B cell (primary cell): ENCODE measurements around the gene FAM227B. TPM values are rescaled to one million over a fixed set of nuclear protein-coding genes. Genes with fewer than 3 reads are reported as not detected.

Experiments used
- ATAC-seq: fragments of 200-7000 bp; cut with Tn5 transposase; one replicate; pipeline ENCODE4 v1.10.0; 2021; ENCODE audit warnings: low read depth, mild to moderate bottlenecking, moderate number of reproducible peaks, moderate library complexity
- CTCF ChIA-PET: fragments of 350-600 bp; sonication (Branson Sonifier 250); formaldehyde crosslinking; loops from one replicate; lab custom pipeline; 2021; ENCODE audit warnings: antibody characterized with exemption, inconsistent platforms; lab: Charles Lee
- POLR2A ChIA-PET: fragments of 350-600 bp; sonication (Branson Sonifier 250); formaldehyde crosslinking; loops from one replicate; lab custom pipeline; 2021; ENCODE audit warnings: antibody characterized with exemption; lab: Charles Lee
- DNase-seq: peaks from one replicate; pipeline ENCODE4 v3.0.0; 2013
- H2AFZ ChIP-seq: 2 replicates; pipeline ENCODE4 v1.6.1; 2012; ENCODE audit warnings: mild to moderate bottlenecking, low read depth, low read length; ENCODE audit not compliant: insufficient read depth, poor library complexity, severe bottlenecking
- H3K27ac ChIP-seq, 2 donors: 1 replicate in 1 of 2; 2 replicates in 1 of 2; pipeline ENCODE4 v1.5.1; 2012 to 2013; ENCODE audit warnings: low read length in 2 of 2, mild to moderate bottlenecking in 2 of 2, moderate library complexity in 1 of 2
- H3K27me3 ChIP-seq, 4 experiments: fragments of 200-600 bp in 1 of 4; sonication (generic) in 1 of 4; replicated peaks in 1 of 4; 1 replicate in 2 of 4; 2 replicates in 2 of 4; pipeline versions ENCODE4 v1.6.1 to v1.7.0; 2013 to 2016; ENCODE audit warnings: low read length in 3 of 4, mild to moderate bottlenecking in 2 of 4, mixed read lengths in 1 of 4, moderate library complexity in 1 of 4; ENCODE audit not compliant: insufficient read depth in 4 of 4, control insufficient read depth in 3 of 4; ENCODE audit errors: control extremely low read depth in 1 of 4
- H3K36me3 ChIP-seq, 2 experiments: replicated peaks in 1 of 2; 1 replicate in 1 of 2; 2 replicates in 1 of 2; pipeline versions ENCODE4 v1.6.1 to v1.7.1; 2013; ENCODE audit warnings: low read length in 1 of 2; ENCODE audit not compliant: insufficient read depth in 2 of 2, control insufficient read depth in 1 of 2; ENCODE audit errors: control extremely low read depth in 1 of 2, extremely low read depth in 1 of 2
- H3K4me1 ChIP-seq, 2 donors: fragments of 200-600 bp in 1 of 2; sonication (generic) in 1 of 2; 1 replicate in 1 of 2; 2 replicates in 1 of 2; pipeline versions ENCODE4 v1.5.1 to v1.6.1; 2013 to 2017; ENCODE audit warnings: low read length in 2 of 2; ENCODE audit not compliant: control insufficient read depth in 2 of 2, insufficient read depth in 2 of 2
- H3K4me2 ChIP-seq: replicated peaks from 2 replicates; pipeline ENCODE3; 2012; ENCODE audit warnings: mild to moderate bottlenecking, low read depth, low read length; ENCODE audit not compliant: poor library complexity, severe bottlenecking
- H3K4me3 ChIP-seq, 5 experiments: fragments of 200-600 bp in 1 of 5; sonication (generic) in 1 of 5; 1 replicate in 3 of 5; 2 replicates in 2 of 5; pipeline versions ENCODE4 v1.5.1 to v1.7.0; 2011 to 2016; ENCODE audit warnings: low read length in 4 of 5, mild to moderate bottlenecking in 4 of 5, low read depth in 2 of 5, control low read depth in 1 of 5, moderate library complexity in 1 of 5; ENCODE audit not compliant: insufficient read depth in 1 of 5; ENCODE audit errors: control extremely low read depth in 1 of 5, extremely low read depth in 1 of 5
- H3K79me2 ChIP-seq: fragments of 200-600 bp; sonication (generic); one replicate; pipeline ENCODE4 v1.6.0; 2016; ENCODE audit warnings: low read length; ENCODE audit not compliant: control insufficient read depth, insufficient read depth
- H3K9ac ChIP-seq: fragments of 200-600 bp; sonication (generic); 2 replicates; pipeline ENCODE4 v1.6.1; 2017; ENCODE audit warnings: mild to moderate bottlenecking, low read length, moderate library complexity
- H3K9me3 ChIP-seq, 3 donors: one replicate each; pipeline versions ENCODE4 v1.6.1 to v1.7.1; 2013; ENCODE audit warnings: low read length in 2 of 3; ENCODE audit not compliant: control insufficient read depth in 2 of 3, insufficient read depth in 1 of 3; ENCODE audit errors: control extremely low read depth in 1 of 3
- H4K20me1 ChIP-seq: 2 replicates; pipeline ENCODE4 v1.6.0; 2012; ENCODE audit warnings: mild to moderate bottlenecking, low read length; ENCODE audit not compliant: insufficient read depth, control insufficient read depth, poor library complexity, severe bottlenecking
- H3K27ac Mint-ChIP-seq: one replicate; pipeline ENCODE4 v1.8.0; 2021; ENCODE audit warnings: mixed read lengths
- H3K27me3 Mint-ChIP-seq: one replicate; pipeline ENCODE4 v1.8.0; 2021; ENCODE audit warnings: mixed read lengths
- H3K4me1 Mint-ChIP-seq: one replicate; pipeline ENCODE4 v1.8.0; 2021; ENCODE audit warnings: mixed read lengths
- H3K4me3 Mint-ChIP-seq: one replicate; pipeline ENCODE4 v1.8.0; 2021; ENCODE audit warnings: mixed read lengths
- H3K9me3 Mint-ChIP-seq: one replicate; pipeline ENCODE4 v1.8.0; 2022; ENCODE audit warnings: mixed read lengths; ENCODE audit not compliant: insufficient read depth
- EZH2 ChIP-seq: IDR thresholded peaks from 2 replicates; pipeline ENCODE4 v1.6.1; 2012; ENCODE audit warnings: borderline replicate concordance, low read depth, mild to moderate bottlenecking, moderate library complexity, low read length; ENCODE audit not compliant: insufficient read depth, poor library complexity, severe bottlenecking
- WGBS: methylation state at CpG from one replicate; pipeline ENCODE4 v1.1.5; 2013; ENCODE audit warnings: missing lambda C conversion rate; ENCODE audit not compliant: insufficient coverage; 5-methylcytosine and 5-hydroxymethylcytosine counted together
- intact Hi-C: fragments of 100-400 bp; cut with micrococcal nuclease; formaldehyde crosslinking; loops from one replicate; pipeline ENCODE4 v1.10.0; 2022
- polyA plus RNA-seq: library from polyadenylated mRNA; depleted of rRNA; stranded (reverse); fragments of >200 nt; gene quantifications from 2 replicates; pipeline ENCODE4 v1.2.3, GENCODE V29; 2012
- total RNA-seq, 2 donors: library from RNA; stranded (reverse); fragments of 120-200 nt in 1 of 2; gene quantifications; 1 replicate in 1 of 2; 2 replicates in 1 of 2; pipeline versions ENCODE4 v1.2.3 to v1.2.4, GENCODE V29; 2013 to 2022
- TF ChIP-seq, protein P1 (sequence below): fragments of 200-600 bp; IDR thresholded peaks from one replicate; pipeline ENCODE4 v1.8.0; 2022; ENCODE audit warnings: antibody characterized with exemption, mild to moderate bottlenecking

The FAM227B gene
- total and polyA plus RNA-seq, 2 donors (not counting 1 experiment from before 2014, with no cell fraction given): 5.6 to 8.9 TPM

- Histone ChIP-seq H3K79me2 (no peaks in the 10 kb centered on the region), H3K4me3 (no peak overlapping the region), H3K9ac (no peak overlapping the region), H3K4me1 (no peaks in the 10 kb centered on the region), H3K36me3 (no peaks in the 10 kb centered on the region), H2AFZ (no peak overlapping the region), H3K27ac (no peak overlapping the region), H3K9me3 (no peaks in the 10 kb centered on the region), H3K27me3 (no peaks in the 10 kb centered on the region), H3K4me2 (no peak overlapping the region), H4K20me1 (no peaks in the 10 kb centered on the region)
- ChIA-PET CTCF (no interaction called here), POLR2A (no interaction called here)
- H3K9me3 Mint-ChIP-seq: no peaks in the 10 kb centered on the region
- H3K27me3 Mint-ChIP-seq: peaks cover 23% of the 10 kb centered on the region
- H3K4me1 Mint-ChIP-seq: no peaks in the 10 kb centered on the region
- TF ChIP-seq, protein P1, sequence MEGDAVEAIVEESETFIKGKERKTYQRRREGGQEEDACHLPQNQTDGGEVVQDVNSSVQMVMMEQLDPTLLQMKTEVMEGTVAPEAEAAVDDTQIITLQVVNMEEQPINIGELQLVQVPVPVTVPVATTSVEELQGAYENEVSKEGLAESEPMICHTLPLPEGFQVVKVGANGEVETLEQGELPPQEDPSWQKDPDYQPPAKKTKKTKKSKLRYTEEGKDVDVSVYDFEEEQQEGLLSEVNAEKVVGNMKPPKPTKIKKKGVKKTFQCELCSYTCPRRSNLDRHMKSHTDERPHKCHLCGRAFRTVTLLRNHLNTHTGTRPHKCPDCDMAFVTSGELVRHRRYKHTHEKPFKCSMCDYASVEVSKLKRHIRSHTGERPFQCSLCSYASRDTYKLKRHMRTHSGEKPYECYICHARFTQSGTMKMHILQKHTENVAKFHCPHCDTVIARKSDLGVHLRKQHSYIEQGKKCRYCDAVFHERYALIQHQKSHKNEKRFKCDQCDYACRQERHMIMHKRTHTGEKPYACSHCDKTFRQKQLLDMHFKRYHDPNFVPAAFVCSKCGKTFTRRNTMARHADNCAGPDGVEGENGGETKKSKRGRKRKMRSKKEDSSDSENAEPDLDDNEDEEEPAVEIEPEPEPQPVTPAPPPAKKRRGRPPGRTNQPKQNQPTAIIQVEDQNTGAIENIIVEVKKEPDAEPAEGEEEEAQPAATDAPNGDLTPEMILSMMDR: no peak
- TF ChIP-seq EZH2: no peak
- H3K4me3 Mint-ChIP-seq: no peak overlapping the region
- no peak for DNase-seq
- no peak overlapping the region for H3K27ac Mint-ChIP-seq
- intact Hi-C loops: no loop called here
- ATAC-seq: no peak
These were observed 164.5 kb downstream of the FAM227B start for GRCh38 chr15:49456166-49456565.

DNA sequence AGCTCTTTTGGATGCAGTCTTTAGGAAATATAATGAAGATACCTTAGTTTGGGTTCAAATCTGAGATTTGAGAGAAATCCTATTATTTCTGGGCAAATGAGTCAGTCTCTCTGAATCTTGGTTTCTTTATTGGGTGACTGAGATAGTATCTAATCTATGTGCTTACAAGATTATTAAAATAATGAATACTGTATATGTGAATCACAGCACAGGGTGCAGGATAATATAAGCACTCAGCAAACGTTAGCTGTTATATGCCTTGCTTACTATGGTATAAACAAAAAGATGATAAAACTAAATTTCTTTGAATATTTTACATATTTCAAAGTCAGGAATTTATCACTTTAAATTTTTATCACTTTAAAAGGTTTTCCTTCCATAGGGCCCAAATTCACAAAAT is 168.0 kb downstream of the FAM227B start:
- Mint-ChIP-seq H3K4me3 (no peak overlapping the region), H3K27me3 (peaks cover 16% of the 10 kb centered on the region), H3K9me3 (no peaks in the 10 kb centered on the region), H3K27ac (no peak overlapping the region), H3K4me1 (no peaks in the 10 kb centered on the region)
- intact Hi-C loops: no loop called here
- ChIA-PET POLR2A (no interaction called here), CTCF (no interaction called here)
- TF ChIP-seq, protein P1: no peak
- no peak for TF ChIP-seq EZH2
- H3K27me3 ChIP-seq: no peaks in the 10 kb centered on the region
- H3K4me3 ChIP-seq: no peak overlapping the region
- no peak overlapping the region for H3K27ac ChIP-seq
- no CpG with 5 or more reads among the region's 1 CpG for WGBS
- no peaks in the 10 kb centered on the region for H3K36me3 ChIP-seq
- ATAC-seq: no peak
- H3K9me3 ChIP-seq: no peaks in the 10 kb centered on the region
- H3K4me1 ChIP-seq: no peaks in the 10 kb centered on the region
- H3K79me2 ChIP-seq: no peaks in the 10 kb centered on the region
- no peak overlapping the region for H3K4me2 ChIP-seq
- H3K9ac ChIP-seq: no peak overlapping the region
- DNase-seq: no peak
- H2AFZ ChIP-seq: no peak overlapping the region
- H4K20me1 ChIP-seq: no peaks in the 10 kb centered on the region
